Measurements from ENCODE around the gene CAMTA1.

DNA sequence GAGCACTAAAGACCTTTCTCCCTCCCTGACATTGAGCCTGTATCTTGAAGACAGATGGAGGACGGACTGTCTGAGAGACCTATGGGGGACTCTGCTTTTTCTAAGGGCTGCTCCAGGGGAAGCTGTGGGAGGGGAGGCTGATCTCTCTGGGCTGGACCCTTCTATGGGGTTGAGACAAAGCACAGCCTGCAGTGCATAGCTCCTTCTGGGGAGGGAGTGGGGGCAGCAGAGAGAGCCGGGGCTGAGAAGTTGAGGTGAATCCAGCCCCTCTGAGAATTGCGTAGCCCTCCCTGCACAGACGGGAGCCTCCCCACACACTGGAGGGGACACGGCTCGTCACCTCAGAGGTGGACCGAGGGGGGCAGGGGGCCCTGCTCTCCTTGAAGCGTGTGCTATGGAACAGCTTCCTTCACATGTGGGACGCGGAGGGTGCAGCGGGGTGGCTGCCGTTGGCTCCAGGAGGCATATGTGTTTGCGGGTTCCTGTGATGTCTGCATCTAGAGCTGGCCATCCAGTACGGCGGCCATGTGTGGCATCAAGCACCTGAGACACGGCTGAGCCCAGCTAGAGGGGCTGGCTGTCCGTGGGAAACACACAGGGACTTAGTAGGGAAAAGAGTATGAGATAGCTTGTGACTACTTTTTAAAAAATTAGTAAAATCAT, 299.1 kb downstream of the CAMTA1 start:
- TF ChIP-seq, protein P1, sequence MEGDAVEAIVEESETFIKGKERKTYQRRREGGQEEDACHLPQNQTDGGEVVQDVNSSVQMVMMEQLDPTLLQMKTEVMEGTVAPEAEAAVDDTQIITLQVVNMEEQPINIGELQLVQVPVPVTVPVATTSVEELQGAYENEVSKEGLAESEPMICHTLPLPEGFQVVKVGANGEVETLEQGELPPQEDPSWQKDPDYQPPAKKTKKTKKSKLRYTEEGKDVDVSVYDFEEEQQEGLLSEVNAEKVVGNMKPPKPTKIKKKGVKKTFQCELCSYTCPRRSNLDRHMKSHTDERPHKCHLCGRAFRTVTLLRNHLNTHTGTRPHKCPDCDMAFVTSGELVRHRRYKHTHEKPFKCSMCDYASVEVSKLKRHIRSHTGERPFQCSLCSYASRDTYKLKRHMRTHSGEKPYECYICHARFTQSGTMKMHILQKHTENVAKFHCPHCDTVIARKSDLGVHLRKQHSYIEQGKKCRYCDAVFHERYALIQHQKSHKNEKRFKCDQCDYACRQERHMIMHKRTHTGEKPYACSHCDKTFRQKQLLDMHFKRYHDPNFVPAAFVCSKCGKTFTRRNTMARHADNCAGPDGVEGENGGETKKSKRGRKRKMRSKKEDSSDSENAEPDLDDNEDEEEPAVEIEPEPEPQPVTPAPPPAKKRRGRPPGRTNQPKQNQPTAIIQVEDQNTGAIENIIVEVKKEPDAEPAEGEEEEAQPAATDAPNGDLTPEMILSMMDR (IDR thresholded peaks at IDR 0.05): no peak
- TF ChIP-seq POLR2A (IDR thresholded peaks at IDR 0.05): no peak
